HepG2 (cell line): ENCODE measurements around the gene MRPL2. TPM values are rescaled to one million over a fixed set of nuclear protein-coding genes. Genes with fewer than 3 reads are reported as not detected.

Experiments
- ATAC-seq: fragments of 200-7000 bp; cut with Tn5 transposase; 3 replicates; pipeline ENCODE4 v1.9.1; 2020; ENCODE audit warnings: mild to moderate bottlenecking, moderate library complexity
- BruUV-seq: library from RNA; stranded (reverse); fragments of 400-500 nt; replicated peaks from 2 replicates; lab custom pipeline; 2021; lab: Mats Ljungman, UMichigan
- CTCF ChIA-PET: fragments of 300-600 bp; formaldehyde crosslinking; extraction: SDS; loops from one replicate; lab custom pipeline; 2021; ENCODE audit warnings: low total read pairs, inconsistent platforms, low intra/inter-chr PET ratio; lab: Yijun Ruan, JAX
- POLR2A ChIA-PET: fragments of 350-600 bp; sonication (Branson Sonifier 250); formaldehyde crosslinking; loops from one replicate; lab custom pipeline; 2020; ENCODE audit warnings: antibody characterized with exemption, inconsistent platforms; lab: Yijun Ruan, JAX
- DNase-seq: peaks from one replicate; pipeline ENCODE4 v3.0.0-alpha.2; 2015; ENCODE audit warnings: low spot score
- FAIRE-seq: peaks from 3 replicates; lab custom pipeline; 2011; peaks lifted over from hg19 to GRCh38; lab: Jason Lieb, UNC
- H2AFZ ChIP-seq: one replicate; pipeline ENCODE4 v1.6.1; 2011; ENCODE audit warnings: low read length, inconsistent platforms
- H3K27ac ChIP-seq: fragments of 300-600 bp; 3 replicates; pipeline ENCODE4 v1.8.0; 2011; ENCODE audit warnings: mixed run types, mild to moderate bottlenecking, mixed read lengths, low read length, inconsistent platforms; ENCODE audit not compliant: insufficient read depth; ENCODE audit errors: extremely low read length
- H3K27me3 ChIP-seq, 2 experiments: fragments of 200-600 bp in 1 of 2; 2 replicates in 1 of 2; 3 replicates in 1 of 2; pipeline versions ENCODE4 v1.6.0 to v1.8.0; 2011; ENCODE audit warnings: low read length in 2 of 2, mild to moderate bottlenecking in 2 of 2, moderate library complexity in 2 of 2, inconsistent platforms in 1 of 2; ENCODE audit not compliant: insufficient read depth in 2 of 2, control insufficient read depth in 1 of 2
- H3K36me3 ChIP-seq, 2 experiments: fragments of 200-600 bp in 1 of 2; replicated peaks in 1 of 2; 2 replicates in 1 of 2; 3 replicates in 1 of 2; pipeline versions ENCODE4 v1.5.1 to v1.8.0; 2011; ENCODE audit warnings: low read length in 2 of 2, inconsistent platforms in 1 of 2; ENCODE audit not compliant: insufficient read depth in 2 of 2, control insufficient read depth in 1 of 2
- H3K4me1 ChIP-seq: 2 replicates; pipeline ENCODE4 v1.5.1; 2012; ENCODE audit warnings: low read length, inconsistent platforms; ENCODE audit not compliant: insufficient read depth
- H3K4me2 ChIP-seq: 2 replicates; pipeline ENCODE4 v1.6.0; 2011; ENCODE audit warnings: low read depth, low read length, inconsistent platforms
- H3K4me3 ChIP-seq, 3 experiments: fragments of 200-600 bp in 1 of 3; sonication (generic), shearing (Covaris generic) in 1 of 3; replicated peaks in 1 of 3; 2 replicates each; pipeline ENCODE4 v1.5.1; 2011 to 2016; ENCODE audit warnings: low read length in 3 of 3, inconsistent platforms in 2 of 3, low read depth in 2 of 3, mild to moderate bottlenecking in 2 of 3, control low read depth in 1 of 3, mixed read lengths in 1 of 3; ENCODE audit not compliant: insufficient read depth in 1 of 3
- H3K79me2 ChIP-seq: one replicate; pipeline ENCODE4 v1.6.1; 2011; ENCODE audit warnings: low read length, inconsistent platforms; ENCODE audit not compliant: insufficient read depth
- H3K9ac ChIP-seq: 2 replicates; pipeline ENCODE4 v1.6.0; 2011; ENCODE audit warnings: mild to moderate bottlenecking, low read depth, low read length, inconsistent platforms; ENCODE audit not compliant: insufficient read depth
- H3K9me3 ChIP-seq: 2 replicates; pipeline ENCODE4 v1.5.1; 2012; ENCODE audit warnings: mild to moderate bottlenecking, low read length
- H4K20me1 ChIP-seq: 2 replicates; pipeline ENCODE4 v1.6.0; 2011; ENCODE audit warnings: inconsistent platforms, mild to moderate bottlenecking, low read length, moderate library complexity; ENCODE audit not compliant: insufficient read depth
- RORA ChIP-seq: sonication (generic); formaldehyde crosslinking; IDR thresholded peaks from 2 replicates; pipeline ENCODE4 v1.5.0; 2020; ENCODE audit warnings: mild to moderate bottlenecking, missing genetic modification reagents, moderate library complexity
- SNRNP70 ChIP-seq: fragments of 200-400 bp; formaldehyde crosslinking; IDR thresholded peaks from 2 replicates; pipeline ENCODE4 v1.6.1; 2017; ENCODE audit warnings: mild to moderate bottlenecking, low read depth, low read length, moderate library complexity
- ZNF234 ChIP-seq: sonication (generic); formaldehyde crosslinking; conservative IDR thresholded peaks from 2 replicates; pipeline ENCODE4 v1.5.1; 2020; ENCODE audit warnings: mild to moderate bottlenecking, missing genetic modification reagents
- ZUFSP ChIP-seq: sonication (generic); formaldehyde crosslinking; IDR thresholded peaks from 2 replicates; pipeline ENCODE4 v1.9.0; 2021; ENCODE audit warnings: missing genetic modification reagents, mild to moderate bottlenecking, borderline replicate concordance
- WGBS: methylation state at CpG from one replicate; pipeline ENCODE4 v1.1.6; 2017; ENCODE audit warnings: low lambda C conversion rate; 5-methylcytosine and 5-hydroxymethylcytosine counted together
- in situ Hi-C: cut with HindIII; loops from 2 replicates; pipeline ENCODE4 v1.10.0; 2017; ENCODE audit warnings: low pct_unique_long_range_greater_than_20kb; ENCODE audit not compliant: extremely low pct_ligation_motif_present
- intact Hi-C: fragments of 100-400 bp; cut with micrococcal nuclease; formaldehyde crosslinking; loops from one replicate; pipeline ENCODE4 v1.10.0; 2022; ENCODE audit not compliant: unreplicated experiment
- polyA plus RNA-seq, 8 experiments: library from polyadenylated mRNA; depleted of rRNA in 3 of 8; stranded (reverse) in 7 of 8; unstranded in 1 of 8; fragments of >200 nt; fragmentation: Illumina TruSeq in 4 of 8; extraction: Trizol in 4 of 8; gene quantifications; 2 replicates each; pipeline versions ENCODE4 v1.2.1 to v1.2.3, GENCODE V29; 2011 to 2016; ENCODE audit warnings: low read depth in 4 of 8, missing spikeins in 1 of 8, mixed read lengths in 1 of 8; ENCODE audit not compliant: insufficient read depth in 1 of 8
- total RNA-seq, 5 experiments: library from RNA; depleted of rRNA; stranded (reverse); fragments of >200 nt; fragmentation: Illumina TruSeq; extraction: Trizol; gene quantifications; 2 replicates each; pipeline ENCODE4 v1.2.3, GENCODE V29; 2016; ENCODE audit warnings: low read depth in 1 of 5

MRPL2 gene
- total and polyA plus RNA-seq, 2 of the 13 experiments (the other 11 are each of a cell fraction or from before 2014, with no cell fraction given), result 56.8 to 65.6 TPM

GRCh38 chr6:43024436-43024835 lies 34.8 kb downstream of the MRPL2 start:
- WGBS, result 97% methylated on average over 2 of the region's 2 CpGs
- no peaks in the 10 kb centered on the region for H3K9me3 ChIP-seq
- intact Hi-C loops (no loop called here), in situ Hi-C loops (no loop called here)
- H3K79me2 ChIP-seq, result peaks cover 20% of the 10 kb centered on the region
- DNase-seq, result no peak
- H3K27ac ChIP-seq, result no peak overlapping the region
- ChIA-PET CTCF (no interaction called here), POLR2A (interaction anchor here (0.6 to 4.3 kb wide), 4 partner anchors 10 to 132 kb away, joined by 3 to 30 read pairs (median 4); partner anchors contain the start of genes CUL7, KLHDC3 and MEA1)
- H2AFZ ChIP-seq, result no peak overlapping the region
- peaks cover 23% of the 10 kb centered on the region for H3K4me1 ChIP-seq
- peaks cover 0 to 3% of the 10 kb centered on the region in 2 experiments; a peak in 1 of 5 replicates for H3K27me3 ChIP-seq
- no peak for FAIRE-seq
- no TSS peak for BruUV-seq
- H3K4me2 ChIP-seq, result no peak overlapping the region
- H3K36me3 ChIP-seq, result peaks cover 33 to 53% of the 10 kb centered on the region in 2 experiments
- TF ChIP-seq RORA (CRISPR knock-in tag), result no peak
- TF ChIP-seq SNRNP70, result no peak
- no peak for TF ChIP-seq ZUFSP (CRISPR knock-in tag)
- TF ChIP-seq ZNF234 (CRISPR knock-in tag), result no peak
- TF ChIP-seq, all 625 proteins: peak for 0
- no peak for ATAC-seq
- H3K4me3 ChIP-seq, result no peak overlapping the region
- no peaks in the 10 kb centered on the region for H4K20me1 ChIP-seq
- no peak overlapping the region for H3K9ac ChIP-seq
